ENCODE measurements around the gene TXNDC11. TPM values are rescaled to one million over a fixed set of nuclear protein-coding genes. Genes with fewer than 3 reads are reported as not detected.

TXNDC11 gene
- total and polyA plus RNA-seq, 9 of the 15 experiments (the other 6 are each of a cell fraction or from before 2014, with no cell fraction given): 0.66 to 32.6 (median 26.2) TPM

DNA sequence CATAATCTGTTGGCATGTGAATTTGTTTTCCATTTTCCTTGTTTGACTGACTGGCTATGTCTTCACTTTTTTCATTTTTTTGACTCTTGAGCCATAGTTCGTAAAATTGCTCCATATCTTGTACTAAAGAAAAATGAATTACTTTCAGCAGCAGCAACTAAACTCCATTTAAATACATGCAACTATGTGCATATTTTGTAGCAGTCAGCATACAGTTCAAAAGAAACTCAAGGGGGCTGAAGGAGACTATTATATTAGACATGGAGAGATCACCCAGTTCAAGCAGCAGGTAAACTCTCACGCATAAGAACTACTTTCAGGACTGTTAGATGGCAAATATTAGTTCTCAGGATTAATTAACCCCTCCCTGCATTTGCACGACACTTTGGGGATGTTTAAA is 13.6 kb upstream of the TXNDC11 start:
- no peaks in the 10 kb centered on the region for H3K9me3 ChIP-seq (replicated peaks; ENCODE audit: control insufficient read depth, insufficient read depth, low read depth, low read length)
- H3K4me1 ChIP-seq (replicated peaks in 1 of 2; ENCODE audit: control insufficient read depth in 2 of 2, insufficient read depth in 2 of 2, low read length in 2 of 2): no peaks in the 10 kb centered on the region
- FAIRE-seq: no peak
- no peak for ATAC-seq
- WGBS (ENCODE audit: insufficient coverage, low coverage, missing lambda C conversion rate): 92% methylated on average over 3 of the region's 3 CpGs
- no peaks in the 10 kb centered on the region for H3K9me1 ChIP-seq (ENCODE audit: control insufficient read depth, insufficient read depth, low read length)
- no peaks in the 10 kb centered on the region for H3K79me2 ChIP-seq (ENCODE audit: control insufficient read depth, insufficient read depth, low read length)
- in situ Hi-C loops (cut with MboI): no loop called here
- peaks cover 4% of the 10 kb centered on the region; the same call in 1 of the 2 replicates for H4K20me1 ChIP-seq (replicated peaks; ENCODE audit: control insufficient read depth, insufficient read depth, low read length)
- POLR2A ChIA-PET: no interaction called here
- H3K9ac ChIP-seq (ENCODE audit: insufficient read depth in 1 of 2, low read depth in 2 of 2, low read length in 2 of 2): no peak overlapping the region
- no peak for TF ChIP-seq GTF2E2 (tag; IDR thresholded peaks at IDR 0.05)
- TF ChIP-seq, protein P1, sequence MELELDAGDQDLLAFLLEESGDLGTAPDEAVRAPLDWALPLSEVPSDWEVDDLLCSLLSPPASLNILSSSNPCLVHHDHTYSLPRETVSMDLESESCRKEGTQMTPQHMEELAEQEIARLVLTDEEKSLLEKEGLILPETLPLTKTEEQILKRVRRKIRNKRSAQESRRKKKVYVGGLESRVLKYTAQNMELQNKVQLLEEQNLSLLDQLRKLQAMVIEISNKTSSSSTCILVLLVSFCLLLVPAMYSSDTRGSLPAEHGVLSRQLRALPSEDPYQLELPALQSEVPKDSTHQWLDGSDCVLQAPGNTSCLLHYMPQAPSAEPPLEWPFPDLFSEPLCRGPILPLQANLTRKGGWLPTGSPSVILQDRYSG (tag; conservative IDR thresholded peaks at IDR 0.05; ENCODE audit: low read depth): no peak
- TF ChIP-seq, protein P2, sequence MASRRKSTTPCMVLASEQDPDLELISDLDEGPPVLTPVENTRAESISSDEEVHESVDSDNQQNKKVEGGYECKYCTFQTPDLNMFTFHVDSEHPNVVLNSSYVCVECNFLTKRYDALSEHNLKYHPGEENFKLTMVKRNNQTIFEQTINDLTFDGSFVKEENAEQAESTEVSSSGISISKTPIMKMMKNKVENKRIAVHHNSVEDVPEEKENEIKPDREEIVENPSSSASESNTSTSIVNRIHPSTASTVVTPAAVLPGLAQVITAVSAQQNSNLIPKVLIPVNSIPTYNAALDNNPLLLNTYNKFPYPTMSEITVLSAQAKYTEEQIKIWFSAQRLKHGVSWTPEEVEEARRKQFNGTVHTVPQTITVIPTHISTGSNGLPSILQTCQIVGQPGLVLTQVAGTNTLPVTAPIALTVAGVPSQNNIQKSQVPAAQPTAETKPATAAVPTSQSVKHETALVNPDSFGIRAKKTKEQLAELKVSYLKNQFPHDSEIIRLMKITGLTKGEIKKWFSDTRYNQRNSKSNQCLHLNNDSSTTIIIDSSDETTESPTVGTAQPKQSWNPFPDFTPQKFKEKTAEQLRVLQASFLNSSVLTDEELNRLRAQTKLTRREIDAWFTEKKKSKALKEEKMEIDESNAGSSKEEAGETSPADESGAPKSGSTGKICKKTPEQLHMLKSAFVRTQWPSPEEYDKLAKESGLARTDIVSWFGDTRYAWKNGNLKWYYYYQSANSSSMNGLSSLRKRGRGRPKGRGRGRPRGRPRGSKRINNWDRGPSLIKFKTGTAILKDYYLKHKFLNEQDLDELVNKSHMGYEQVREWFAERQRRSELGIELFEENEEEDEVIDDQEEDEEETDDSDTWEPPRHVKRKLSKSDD (conservative IDR thresholded peaks at IDR 0.05; ENCODE audit: low read length): no peak
- TF ChIP-seq, protein P3, sequence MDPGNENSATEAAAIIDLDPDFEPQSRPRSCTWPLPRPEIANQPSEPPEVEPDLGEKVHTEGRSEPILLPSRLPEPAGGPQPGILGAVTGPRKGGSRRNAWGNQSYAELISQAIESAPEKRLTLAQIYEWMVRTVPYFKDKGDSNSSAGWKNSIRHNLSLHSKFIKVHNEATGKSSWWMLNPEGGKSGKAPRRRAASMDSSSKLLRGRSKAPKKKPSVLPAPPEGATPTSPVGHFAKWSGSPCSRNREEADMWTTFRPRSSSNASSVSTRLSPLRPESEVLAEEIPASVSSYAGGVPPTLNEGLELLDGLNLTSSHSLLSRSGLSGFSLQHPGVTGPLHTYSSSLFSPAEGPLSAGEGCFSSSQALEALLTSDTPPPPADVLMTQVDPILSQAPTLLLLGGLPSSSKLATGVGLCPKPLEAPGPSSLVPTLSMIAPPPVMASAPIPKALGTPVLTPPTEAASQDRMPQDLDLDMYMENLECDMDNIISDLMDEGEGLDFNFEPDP (CRISPR knock-in tag; IDR thresholded peaks at IDR 0.05): no peak
- no peaks in the 10 kb centered on the region for H3K27me3 ChIP-seq (ENCODE audit: control insufficient read depth in 2 of 2, insufficient read depth in 2 of 2, low read length in 2 of 2)
- intact Hi-C loops (cut with micrococcal nuclease): no loop called here
- no peak overlapping the region for H3K4me3 ChIP-seq
- CTCF ChIA-PET (ENCODE audit: low intra/inter-chr PET ratio): no interaction called here
- no TSS peak for BruUV-seq (replicated peaks)
- H3K27ac ChIP-seq (ENCODE audit: extremely low read depth, low read depth, low read length): no peak overlapping the region
- no peak overlapping the region for H3K4me2 ChIP-seq (ENCODE audit: insufficient read depth, low read length)
- DNase-seq (ENCODE audit: extremely low read depth in 1 of 4, low spot score in 3 of 4): no peak
- no peak overlapping the region for H2AFZ ChIP-seq (ENCODE audit: low read depth, low read length)
- peaks cover 84% of the 10 kb centered on the region for H3K36me3 ChIP-seq (ENCODE audit: control insufficient read depth, insufficient read depth, low read length)
